Measurements from ENCODE around the gene BCL2. TPM values are rescaled to one million over a fixed set of nuclear protein-coding genes. Genes with fewer than 3 reads are reported as not detected.

The BCL2 gene
- total RNA-seq, 1 donor from 2014 or later, result 16.5 TPM

DNA sequence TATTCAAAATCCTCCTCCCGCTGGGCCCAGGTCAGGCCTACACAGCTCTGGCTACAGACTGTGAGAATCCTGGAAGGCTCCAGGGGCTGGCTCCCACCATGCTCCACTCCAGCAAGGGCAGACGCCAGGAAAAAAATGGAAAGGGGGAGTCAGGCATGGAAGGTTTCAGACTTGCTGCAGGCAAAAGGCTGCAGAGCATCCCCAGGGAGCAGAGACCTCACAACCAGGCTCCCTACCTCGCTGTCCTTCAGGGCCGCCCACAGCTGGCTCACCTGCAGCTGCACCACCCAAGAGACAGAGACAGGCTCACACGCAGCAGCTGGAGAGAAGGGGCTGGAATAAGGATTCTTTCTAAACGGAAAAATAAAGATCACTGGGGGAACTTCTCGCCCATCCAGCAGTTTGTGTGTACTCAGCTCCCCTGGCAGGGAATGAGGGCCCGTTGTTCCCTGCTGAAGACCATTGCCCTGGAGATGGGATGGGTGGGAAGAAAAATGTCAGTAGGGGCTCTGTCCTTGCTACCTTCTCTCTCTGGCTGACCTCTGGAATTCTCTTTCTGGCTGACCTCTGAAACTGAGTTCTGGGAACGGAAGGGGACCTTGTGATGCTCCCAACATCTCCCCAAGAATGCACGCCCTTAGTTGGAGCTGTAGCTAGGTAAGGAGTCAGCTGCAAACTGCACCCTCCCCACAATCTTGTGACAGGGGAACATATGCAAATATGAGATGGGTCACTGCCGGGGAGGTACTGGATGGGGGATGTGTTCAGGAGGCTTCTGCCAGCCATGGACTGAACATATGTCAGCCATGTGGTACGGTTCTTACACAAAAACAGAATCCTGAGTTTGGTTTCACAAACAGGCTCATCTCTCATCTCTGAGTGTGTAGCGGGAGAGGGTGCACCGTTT lies 34.5 kb downstream of the BCL2 start:
- Mint-ChIP-seq H3K9me3 (no peaks in the 10 kb centered on the region), H3K4me1 (ENCODE audit: unreplicated experiment) (peaks cover 9% of the 10 kb centered on the region), H3K27me3 (no peaks in the 10 kb centered on the region), H3K36me3 (peaks cover 13% of the 10 kb centered on the region), H3K27ac (no peak overlapping the region), H3K4me3 (no peak overlapping the region)
- TF ChIP-seq, protein P1, sequence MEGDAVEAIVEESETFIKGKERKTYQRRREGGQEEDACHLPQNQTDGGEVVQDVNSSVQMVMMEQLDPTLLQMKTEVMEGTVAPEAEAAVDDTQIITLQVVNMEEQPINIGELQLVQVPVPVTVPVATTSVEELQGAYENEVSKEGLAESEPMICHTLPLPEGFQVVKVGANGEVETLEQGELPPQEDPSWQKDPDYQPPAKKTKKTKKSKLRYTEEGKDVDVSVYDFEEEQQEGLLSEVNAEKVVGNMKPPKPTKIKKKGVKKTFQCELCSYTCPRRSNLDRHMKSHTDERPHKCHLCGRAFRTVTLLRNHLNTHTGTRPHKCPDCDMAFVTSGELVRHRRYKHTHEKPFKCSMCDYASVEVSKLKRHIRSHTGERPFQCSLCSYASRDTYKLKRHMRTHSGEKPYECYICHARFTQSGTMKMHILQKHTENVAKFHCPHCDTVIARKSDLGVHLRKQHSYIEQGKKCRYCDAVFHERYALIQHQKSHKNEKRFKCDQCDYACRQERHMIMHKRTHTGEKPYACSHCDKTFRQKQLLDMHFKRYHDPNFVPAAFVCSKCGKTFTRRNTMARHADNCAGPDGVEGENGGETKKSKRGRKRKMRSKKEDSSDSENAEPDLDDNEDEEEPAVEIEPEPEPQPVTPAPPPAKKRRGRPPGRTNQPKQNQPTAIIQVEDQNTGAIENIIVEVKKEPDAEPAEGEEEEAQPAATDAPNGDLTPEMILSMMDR (conservative IDR thresholded peaks at IDR 0.05), result no peak
- no peak for DNase-seq (ENCODE audit: extremely low spot score, unreplicated experiment)

DNA sequence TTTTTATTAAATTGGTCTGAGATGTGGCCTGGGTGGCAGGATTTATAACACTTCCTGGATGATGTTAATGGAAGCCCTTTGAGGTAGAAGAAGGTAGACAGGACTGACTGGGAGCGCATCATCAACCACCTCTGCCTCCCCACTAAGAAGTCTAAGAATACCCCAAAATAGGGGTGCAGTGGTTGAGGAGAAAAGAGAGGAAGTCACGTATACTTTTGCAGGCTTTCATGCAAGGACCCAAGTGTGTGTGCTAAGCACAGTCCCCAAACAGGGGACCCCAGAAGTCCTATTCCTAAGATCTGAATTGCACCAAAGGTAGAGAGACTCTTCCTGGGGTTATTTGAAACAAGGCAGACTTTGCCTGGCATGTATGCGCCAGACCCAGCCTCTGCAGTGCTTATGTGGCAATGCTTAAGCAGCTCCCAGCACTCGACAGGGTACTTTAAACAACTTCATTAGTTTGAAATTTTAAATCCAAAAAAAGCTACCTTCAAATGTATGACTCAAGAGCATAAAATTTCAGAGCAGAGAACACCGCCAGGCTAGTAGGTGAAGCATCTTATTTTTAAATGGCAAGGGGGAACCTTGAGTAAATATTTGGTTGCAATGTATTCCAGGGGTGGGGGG lies 35.3 kb downstream of the BCL2 start:
- no peaks in the 10 kb centered on the region for H3K27me3 Mint-ChIP-seq
- TF ChIP-seq, protein P1 (conservative IDR thresholded peaks at IDR 0.05), result no peak
- no peak overlapping the region for H3K27ac Mint-ChIP-seq
- no peak overlapping the region for H3K4me3 Mint-ChIP-seq
- no peak for DNase-seq (ENCODE audit: extremely low spot score, unreplicated experiment)
- H3K4me1 Mint-ChIP-seq (ENCODE audit: unreplicated experiment), result peaks cover 7% of the 10 kb centered on the region
- no peaks in the 10 kb centered on the region for H3K9me3 Mint-ChIP-seq
- peaks cover 13% of the 10 kb centered on the region for H3K36me3 Mint-ChIP-seq

DNA sequence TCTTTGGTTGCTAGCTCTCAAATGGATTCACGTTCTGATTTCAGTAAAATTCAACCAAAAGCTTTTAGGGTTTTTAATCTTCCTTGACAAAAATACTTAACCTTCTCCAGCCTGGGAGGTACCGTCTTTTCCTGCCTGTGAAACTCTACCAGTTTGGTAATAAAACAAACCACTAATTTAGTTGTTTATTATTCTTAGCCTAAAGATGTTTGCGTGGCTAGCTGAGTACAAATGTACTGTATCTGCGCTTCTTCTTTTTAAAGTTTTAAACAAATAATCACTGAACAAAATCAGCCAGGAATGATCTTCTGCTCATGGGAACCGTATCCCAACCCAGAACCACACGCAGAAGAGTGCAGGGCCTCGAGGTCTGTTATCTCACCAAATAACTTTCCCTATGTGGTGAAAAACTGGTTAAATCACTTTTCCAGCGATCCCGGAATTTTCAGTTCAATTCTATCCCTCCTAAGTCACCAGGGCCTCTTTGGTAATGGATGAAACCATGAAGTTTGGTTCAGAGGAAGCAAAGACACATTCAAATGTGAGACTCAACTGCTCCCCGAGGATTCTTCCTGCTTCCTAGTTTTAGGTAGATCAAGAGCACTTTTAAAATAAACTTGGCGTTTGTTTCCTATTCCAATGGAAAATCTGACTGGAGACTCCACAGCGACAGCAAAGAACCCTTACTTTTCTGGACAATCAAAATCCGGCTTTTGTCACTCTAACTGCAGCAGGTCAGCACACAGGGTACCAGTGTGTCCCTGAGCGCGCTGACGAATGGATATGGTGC lies 36.1 kb downstream of the BCL2 start:
- Mint-ChIP-seq H3K36me3 (peaks cover 18% of the 10 kb centered on the region), H3K9me3 (no peaks in the 10 kb centered on the region), H3K4me3 (no peak overlapping the region), H3K27me3 (no peaks in the 10 kb centered on the region), H3K27ac (no peak overlapping the region), H3K4me1 (ENCODE audit: unreplicated experiment) (peaks cover 7% of the 10 kb centered on the region)
- DNase-seq (ENCODE audit: extremely low spot score, unreplicated experiment), result no peak
- TF ChIP-seq, protein P1 (conservative IDR thresholded peaks at IDR 0.05), result no peak

DNA sequence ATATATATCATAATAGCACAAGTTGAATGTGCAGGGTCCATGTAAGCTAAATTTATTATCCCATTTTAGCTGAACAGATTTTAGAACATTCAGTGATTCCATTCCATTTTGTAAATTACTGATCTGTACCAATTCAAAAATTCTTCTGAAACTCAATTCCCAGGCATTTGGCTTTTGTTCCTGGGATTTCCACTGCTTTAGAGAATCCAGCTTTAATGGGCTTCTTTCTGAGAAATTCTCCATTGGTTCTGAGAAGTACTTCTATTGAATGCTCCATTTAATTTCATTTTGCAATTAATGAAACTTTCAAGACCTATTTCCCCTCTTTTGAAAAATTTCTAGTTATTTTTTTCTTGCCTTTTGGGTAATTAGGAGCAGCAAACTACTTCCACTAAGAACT lies 36.8 kb downstream of the BCL2 start:
- no peak for DNase-seq (ENCODE audit: extremely low spot score, unreplicated experiment)
- no peaks in the 10 kb centered on the region for H3K9me3 Mint-ChIP-seq
- TF ChIP-seq, protein P1 (conservative IDR thresholded peaks at IDR 0.05), result no peak
- H3K4me3 Mint-ChIP-seq, result no peak overlapping the region
- no peak overlapping the region for H3K27ac Mint-ChIP-seq
- no peaks in the 10 kb centered on the region for H3K27me3 Mint-ChIP-seq
- H3K4me1 Mint-ChIP-seq (ENCODE audit: unreplicated experiment), result peaks cover 7% of the 10 kb centered on the region
- peaks cover 20% of the 10 kb centered on the region for H3K36me3 Mint-ChIP-seq

DNA sequence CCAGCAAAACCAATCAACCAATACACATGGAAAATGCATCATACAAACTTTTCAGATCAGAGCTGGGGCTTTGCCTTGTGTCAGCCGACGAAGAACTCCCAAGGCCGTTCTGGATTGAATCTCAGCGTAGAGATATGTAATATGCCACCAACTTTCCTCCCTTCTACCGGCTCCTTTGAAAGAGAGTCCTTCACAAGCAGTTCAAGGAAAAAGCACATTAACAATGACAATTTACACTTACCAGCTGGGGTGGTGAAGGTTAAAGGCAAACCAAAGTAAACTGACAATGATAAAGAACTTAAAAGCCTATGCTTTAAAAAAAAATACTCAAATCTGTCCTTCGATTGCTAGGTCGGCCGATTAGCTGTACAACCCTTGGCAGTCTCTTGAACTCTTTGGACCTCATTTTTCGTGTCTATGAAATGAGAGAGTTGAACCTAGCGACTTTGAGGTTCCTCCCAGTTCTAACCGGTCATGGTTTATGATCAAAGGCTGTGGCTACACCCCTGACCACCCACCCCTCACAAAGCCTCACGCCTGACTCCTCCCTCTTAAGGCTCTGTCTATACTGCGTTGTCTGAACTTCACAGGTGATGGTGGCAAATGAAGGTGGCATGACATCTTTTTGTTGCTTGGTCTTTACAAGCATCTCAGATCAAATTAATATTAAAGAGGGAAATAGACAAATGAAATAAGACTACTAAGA lies 46.2 kb downstream of the BCL2 start:
- no peak overlapping the region for H3K4me3 Mint-ChIP-seq
- peaks cover under 1% of the 10 kb centered on the region for H3K36me3 Mint-ChIP-seq
- no peaks in the 10 kb centered on the region for H3K27me3 Mint-ChIP-seq
- H3K9me3 Mint-ChIP-seq, result no peaks in the 10 kb centered on the region
- peaks cover 6% of the 10 kb centered on the region for H3K4me1 Mint-ChIP-seq (ENCODE audit: unreplicated experiment)
- DNase-seq (ENCODE audit: extremely low spot score, unreplicated experiment), result no peak
- H3K27ac Mint-ChIP-seq, result no peak overlapping the region
- TF ChIP-seq, protein P1 (conservative IDR thresholded peaks at IDR 0.05), result no peak
